SK-N-SH treated with all-trans-retinoic acid at 6 μM for 48 hours (cell line): ENCODE results near the gene COL4A1.

ENCODE experiments used
- ATAC-seq: fragments of 200-7000 bp; cut with Tn5 transposase; 3 replicates; pipeline ENCODE4 v1.9.1; 2020; ENCODE audit warnings: mild to moderate bottlenecking, moderate library complexity
- BACH2 ChIP-seq: fragments of 250-450 bp; sonication (Bioruptor Pico); IDR thresholded peaks from 2 replicates; pipeline ENCODE4 v1.9.0; 2021; ENCODE audit warnings: mild to moderate bottlenecking, borderline replicate concordance
- CSDC2 ChIP-seq: fragments of 250-450 bp; sonication (Bioruptor Pico); IDR thresholded peaks from 2 replicates; pipeline ENCODE4 v1.5.0; 2020; ENCODE audit warnings: mild to moderate bottlenecking, moderate library complexity
- ESRRG ChIP-seq: fragments of 250-450 bp; sonication (Bioruptor Pico); IDR thresholded peaks from 2 replicates; pipeline ENCODE4 v1.6.1; 2021; ENCODE audit warnings: mild to moderate bottlenecking
- GLIS3 ChIP-seq: fragments of 250-450 bp; sonication (Bioruptor Pico); IDR thresholded peaks from 2 replicates; pipeline ENCODE4 v1.5.0; 2020; ENCODE audit warnings: mild to moderate bottlenecking, moderate library complexity
- ISL1 ChIP-seq: fragments of 250-450 bp; sonication (Bioruptor Pico); IDR thresholded peaks from 2 replicates; pipeline ENCODE4 v2.1.2; 2022; ENCODE audit warnings: mild to moderate bottlenecking, moderate library complexity
- OSR1 ChIP-seq: fragments of 250-450 bp; sonication (Bioruptor Pico); IDR thresholded peaks from 2 replicates; pipeline ENCODE4 v1.8.0; 2022; ENCODE audit warnings: moderate library complexity, mild to moderate bottlenecking, inconsistent platforms
- PPARA ChIP-seq: fragments of 250-450 bp; sonication (Bioruptor Pico); IDR thresholded peaks from 2 replicates; pipeline ENCODE4 v1.5.0; 2020; ENCODE audit warnings: mild to moderate bottlenecking, borderline replicate concordance
- RARB ChIP-seq: fragments of 250-450 bp; sonication (Bioruptor Pico); IDR thresholded peaks from 2 replicates; pipeline ENCODE4 v1.8.0; 2021; ENCODE audit warnings: mild to moderate bottlenecking, moderate library complexity
- SNAI2 ChIP-seq: fragments of 250-450 bp; sonication (Bioruptor Pico); IDR thresholded peaks from 2 replicates; pipeline ENCODE4 v1.5.0; 2020; ENCODE audit warnings: mild to moderate bottlenecking, moderate library complexity
- TCF4 ChIP-seq: fragments of 250-450 bp; sonication (Bioruptor Pico); IDR thresholded peaks from 2 replicates; pipeline ENCODE4 v1.8.0; 2021; ENCODE audit warnings: mild to moderate bottlenecking, moderate library complexity, borderline replicate concordance
- TOX ChIP-seq: fragments of 250-450 bp; sonication (Bioruptor Pico); IDR thresholded peaks from 2 replicates; pipeline ENCODE4 v1.8.0; 2021; ENCODE audit warnings: mild to moderate bottlenecking, moderate library complexity, borderline replicate concordance
- ZC3H10 ChIP-seq: fragments of 250-450 bp; sonication (Bioruptor Pico); IDR thresholded peaks from 2 replicates; pipeline ENCODE4 v1.5.1; 2021; ENCODE audit warnings: mild to moderate bottlenecking, moderate library complexity
- ZFP30 ChIP-seq: fragments of 450-650 bp; formaldehyde crosslinking; IDR thresholded peaks from 2 replicates; pipeline ENCODE4 v1.5.0; 2022; ENCODE audit warnings: mild to moderate bottlenecking, moderate library complexity
- ZNF70 ChIP-seq: fragments of 450-650 bp; formaldehyde crosslinking; IDR thresholded peaks from 2 replicates; pipeline ENCODE4 v1.5.0; 2020; ENCODE audit warnings: mild to moderate bottlenecking, moderate library complexity
- ZNF8 ChIP-seq: fragments of 450-650 bp; formaldehyde crosslinking; IDR thresholded peaks from 2 replicates; pipeline ENCODE4 v1.5.0; 2020; ENCODE audit warnings: mild to moderate bottlenecking, moderate library complexity
- TF ChIP-seq, protein P1 (sequence below): fragments of 250-450 bp; sonication (Bioruptor Pico); IDR thresholded peaks from 2 replicates; pipeline ENCODE4 v1.8.0; 2021; ENCODE audit warnings: low read depth, mild to moderate bottlenecking, moderate library complexity, borderline replicate concordance
- TF ChIP-seq, protein P2 (sequence below): fragments of 250-450 bp; sonication (Bioruptor Pico); IDR thresholded peaks from 2 replicates; pipeline ENCODE4 v1.8.0; 2020; ENCODE audit warnings: mild to moderate bottlenecking, moderate library complexity, borderline replicate concordance
- TF ChIP-seq, protein P3 (sequence below): fragments of 250-450 bp; sonication (Bioruptor Pico); IDR thresholded peaks from 2 replicates; pipeline ENCODE4 v1.5.1; 2021; ENCODE audit warnings: mild to moderate bottlenecking, moderate library complexity
- TF ChIP-seq, protein P4 (sequence below): fragments of 250-450 bp; sonication (Bioruptor Pico); IDR thresholded peaks from 2 replicates; pipeline ENCODE4 v1.5.1; 2020; ENCODE audit warnings: low read depth, mild to moderate bottlenecking, moderate library complexity

Gene COL4A1

DNA sequence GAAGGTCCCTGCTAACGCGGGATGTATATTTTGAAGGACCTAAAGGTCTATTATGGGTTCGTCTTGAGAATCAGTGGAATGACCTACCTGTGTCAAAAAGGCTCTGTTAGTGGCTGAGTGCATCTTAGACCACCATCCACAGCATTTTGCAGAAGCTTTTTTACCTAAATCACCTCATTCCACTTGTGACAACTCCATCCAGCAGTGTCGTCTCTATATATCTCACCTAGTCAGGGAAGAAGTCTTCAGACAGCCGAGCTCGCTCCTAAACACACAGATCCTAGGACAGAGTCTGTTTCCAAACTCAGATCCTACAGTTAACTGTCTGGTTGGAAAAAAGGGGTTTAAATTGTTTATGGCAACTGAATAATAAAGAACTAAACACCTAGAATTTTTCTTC lies 33.7 kb downstream of the COL4A1 start:
- TF ChIP-seq, protein P1, sequence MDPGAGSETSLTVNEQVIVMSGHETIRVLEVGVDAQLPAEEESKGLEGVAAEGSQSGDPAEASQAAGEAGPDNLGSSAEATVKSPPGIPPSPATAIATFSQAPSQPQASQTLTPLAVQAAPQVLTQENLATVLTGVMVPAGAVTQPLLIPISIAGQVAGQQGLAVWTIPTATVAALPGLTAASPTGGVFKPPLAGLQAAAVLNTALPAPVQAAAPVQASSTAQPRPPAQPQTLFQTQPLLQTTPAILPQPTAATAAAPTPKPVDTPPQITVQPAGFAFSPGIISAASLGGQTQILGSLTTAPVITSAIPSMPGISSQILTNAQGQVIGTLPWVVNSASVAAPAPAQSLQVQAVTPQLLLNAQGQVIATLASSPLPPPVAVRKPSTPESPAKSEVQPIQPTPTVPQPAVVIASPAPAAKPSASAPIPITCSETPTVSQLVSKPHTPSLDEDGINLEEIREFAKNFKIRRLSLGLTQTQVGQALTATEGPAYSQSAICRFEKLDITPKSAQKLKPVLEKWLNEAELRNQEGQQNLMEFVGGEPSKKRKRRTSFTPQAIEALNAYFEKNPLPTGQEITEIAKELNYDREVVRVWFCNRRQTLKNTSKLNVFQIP (CRISPR knock-in tag) = no peak
- TF ChIP-seq, protein P2, sequence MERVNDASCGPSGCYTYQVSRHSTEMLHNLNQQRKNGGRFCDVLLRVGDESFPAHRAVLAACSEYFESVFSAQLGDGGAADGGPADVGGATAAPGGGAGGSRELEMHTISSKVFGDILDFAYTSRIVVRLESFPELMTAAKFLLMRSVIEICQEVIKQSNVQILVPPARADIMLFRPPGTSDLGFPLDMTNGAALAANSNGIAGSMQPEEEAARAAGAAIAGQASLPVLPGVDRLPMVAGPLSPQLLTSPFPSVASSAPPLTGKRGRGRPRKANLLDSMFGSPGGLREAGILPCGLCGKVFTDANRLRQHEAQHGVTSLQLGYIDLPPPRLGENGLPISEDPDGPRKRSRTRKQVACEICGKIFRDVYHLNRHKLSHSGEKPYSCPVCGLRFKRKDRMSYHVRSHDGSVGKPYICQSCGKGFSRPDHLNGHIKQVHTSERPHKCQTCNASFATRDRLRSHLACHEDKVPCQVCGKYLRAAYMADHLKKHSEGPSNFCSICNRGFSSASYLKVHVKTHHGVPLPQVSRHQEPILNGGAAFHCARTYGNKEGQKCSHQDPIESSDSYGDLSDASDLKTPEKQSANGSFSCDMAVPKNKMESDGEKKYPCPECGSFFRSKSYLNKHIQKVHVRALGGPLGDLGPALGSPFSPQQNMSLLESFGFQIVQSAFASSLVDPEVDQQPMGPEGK (CRISPR knock-in tag) = no peak
- TF ChIP-seq GLIS3 (CRISPR knock-in tag) (no peak), ZFP30 (CRISPR knock-in tag) (no peak), TOX (CRISPR knock-in tag) (no peak), ZC3H10 (no peak), OSR1 (CRISPR knock-in tag) (no peak), PPARA (CRISPR knock-in tag) (no peak), TCF4 (no peak), BACH2 (CRISPR knock-in tag) (no peak), CSDC2 (CRISPR knock-in tag) (no peak), ZNF8 (CRISPR knock-in tag) (no peak), SNAI2 (CRISPR knock-in tag) (no peak), ZNF70 (CRISPR knock-in tag) (no peak), ISL1 (no peak)
- TF ChIP-seq, protein P3, sequence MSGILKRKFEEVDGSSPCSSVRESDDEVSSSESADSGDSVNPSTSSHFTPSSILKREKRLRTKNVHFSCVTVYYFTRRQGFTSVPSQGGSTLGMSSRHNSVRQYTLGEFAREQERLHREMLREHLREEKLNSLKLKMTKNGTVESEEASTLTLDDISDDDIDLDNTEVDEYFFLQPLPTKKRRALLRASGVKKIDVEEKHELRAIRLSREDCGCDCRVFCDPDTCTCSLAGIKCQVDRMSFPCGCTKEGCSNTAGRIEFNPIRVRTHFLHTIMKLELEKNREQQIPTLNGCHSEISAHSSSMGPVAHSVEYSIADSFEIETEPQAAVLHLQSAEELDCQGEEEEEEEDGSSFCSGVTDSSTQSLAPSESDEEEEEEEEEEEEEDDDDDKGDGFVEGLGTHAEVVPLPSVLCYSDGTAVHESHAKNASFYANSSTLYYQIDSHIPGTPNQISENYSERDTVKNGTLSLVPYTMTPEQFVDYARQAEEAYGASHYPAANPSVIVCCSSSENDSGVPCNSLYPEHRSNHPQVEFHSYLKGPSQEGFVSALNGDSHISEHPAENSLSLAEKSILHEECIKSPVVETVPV (CRISPR knock-in tag) = no peak
- TF ChIP-seq, protein P4, sequence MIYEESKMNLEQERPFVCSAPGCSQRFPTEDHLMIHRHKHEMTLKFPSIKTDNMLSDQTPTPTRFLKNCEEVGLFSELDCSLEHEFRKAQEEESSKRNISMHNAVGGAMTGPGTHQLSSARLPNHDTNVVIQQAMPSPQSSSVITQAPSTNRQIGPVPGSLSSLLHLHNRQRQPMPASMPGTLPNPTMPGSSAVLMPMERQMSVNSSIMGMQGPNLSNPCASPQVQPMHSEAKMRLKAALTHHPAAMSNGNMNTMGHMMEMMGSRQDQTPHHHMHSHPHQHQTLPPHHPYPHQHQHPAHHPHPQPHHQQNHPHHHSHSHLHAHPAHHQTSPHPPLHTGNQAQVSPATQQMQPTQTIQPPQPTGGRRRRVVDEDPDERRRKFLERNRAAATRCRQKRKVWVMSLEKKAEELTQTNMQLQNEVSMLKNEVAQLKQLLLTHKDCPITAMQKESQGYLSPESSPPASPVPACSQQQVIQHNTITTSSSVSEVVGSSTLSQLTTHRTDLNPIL = no peak
- no peak for ATAC-seq

DNA sequence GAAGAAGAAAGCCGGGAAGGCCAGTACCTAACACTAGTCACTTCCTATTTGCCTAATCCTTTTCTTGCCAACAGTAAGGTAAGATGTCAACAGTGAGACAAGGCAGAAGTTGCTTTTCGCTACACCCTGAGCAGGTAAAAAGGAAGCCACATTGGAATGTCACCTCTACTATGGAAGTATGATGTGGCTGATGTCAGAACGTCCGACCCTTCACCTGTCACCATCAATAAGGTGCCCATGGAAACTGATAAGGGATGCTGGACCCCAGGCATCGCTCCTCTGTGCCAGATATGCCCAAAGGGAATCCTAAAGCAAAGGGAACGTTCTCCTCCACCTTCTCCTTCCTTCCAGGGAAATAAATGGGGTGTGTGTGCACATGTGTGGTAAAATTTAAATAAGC lies 34.3 kb downstream of the COL4A1 start:
- no peak for ATAC-seq

DNA sequence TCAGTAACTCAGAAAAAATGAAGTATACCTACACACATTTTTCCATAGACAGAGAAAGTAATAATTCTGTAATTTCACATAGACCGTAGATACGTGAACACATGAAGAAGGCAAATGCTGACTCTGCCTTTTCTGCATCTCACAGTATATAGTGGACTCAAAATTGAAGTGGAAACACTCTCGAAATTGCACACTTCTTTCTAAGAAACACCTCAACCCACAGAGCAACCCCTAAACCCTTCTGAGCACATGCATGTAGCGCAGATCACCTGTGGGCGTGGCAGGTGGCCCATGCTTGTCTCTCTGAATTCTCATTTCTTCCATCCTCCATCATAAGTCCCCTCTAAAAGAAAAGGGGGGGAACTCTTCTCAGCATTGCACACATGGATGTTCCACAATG lies 34.7 kb downstream of the COL4A1 start:
- TF ChIP-seq TCF4 = no peak
- TF ChIP-seq BACH2 (CRISPR knock-in tag) = no peak
- TF ChIP-seq GLIS3 (CRISPR knock-in tag) = no peak
- no peak for TF ChIP-seq ZFP30 (CRISPR knock-in tag)
- no peak for TF ChIP-seq SNAI2 (CRISPR knock-in tag)
- TF ChIP-seq, protein P1 (CRISPR knock-in tag) = no peak
- no peak for TF ChIP-seq OSR1 (CRISPR knock-in tag)
- no peak for TF ChIP-seq TOX (CRISPR knock-in tag)
- TF ChIP-seq ESRRG (CRISPR knock-in tag) = no peak
- TF ChIP-seq ISL1 = no peak
- TF ChIP-seq RARB (CRISPR knock-in tag) = no peak
- no peak for TF ChIP-seq ZNF70 (CRISPR knock-in tag)
- ATAC-seq = no peak

More for the DNA sequence above, 34.3 kb downstream of the COL4A1 start:
- TF ChIP-seq GLIS3 (CRISPR knock-in tag) (no peak), TOX (CRISPR knock-in tag) (no peak), OSR1 (CRISPR knock-in tag) (no peak)
- TF ChIP-seq, protein P4 = no peak
- TF ChIP-seq, protein P3 (CRISPR knock-in tag) = no peak
- TF ChIP-seq, all 23 proteins: peak for 0
